K562 (cell line): ENCODE results near the gene C1RL. TPM values are rescaled to one million over a fixed set of nuclear protein-coding genes. Genes with fewer than 3 reads are reported as not detected.

Source experiments
- EZH2 ChIP-seq: IDR thresholded peaks from 2 replicates; pipeline ENCODE4 v1.6.1; 2012; ENCODE audit warnings: low read depth, mild to moderate bottlenecking, inconsistent platforms, low read length, borderline replicate concordance
- L3MBTL2 ChIP-seq: fragments of 450-650 bp; IDR thresholded peaks from 2 replicates; pipeline ENCODE4 v1.6.1; 2016; ENCODE audit warnings: mild to moderate bottlenecking, moderate library complexity
- MXI1 ChIP-seq: IDR thresholded peaks from 2 replicates; pipeline ENCODE4 v1.6.1; 2011; ENCODE audit warnings: low read depth, mild to moderate bottlenecking, improper control_type of control experiment, low read length
- polyA plus RNA-seq, 8 experiments: library from polyadenylated mRNA; depleted of rRNA in 4 of 8; stranded (reverse) in 5 of 8; unstranded in 3 of 8; fragments of >200 nt; fragmentation: Nextera tagmentation in 2 of 8; fragmentation: Illumina TruSeq in 1 of 8; extraction: Ambion mirVana in 2 of 8; extraction: Trizol in 1 of 8; gene quantifications; 2 replicates each; pipeline versions ENCODE4 v1.2.1 to v1.2.3, GENCODE V29; 2011 to 2014; ENCODE audit warnings: inconsistent platforms in 1 of 8, missing spikeins in 1 of 8
- total RNA-seq, 7 experiments: library from RNA; depleted of rRNA in 6 of 7; stranded (reverse); fragments of >200 nt in 6 of 7; fragmentation: Illumina TruSeq in 2 of 7; extraction: Trizol in 2 of 7; gene quantifications; 2 replicates each; pipeline versions ENCODE4 v1.2.1 to v1.2.3, GENCODE V29; 2011 to 2021; ENCODE audit warnings: low replicate concordance in 1 of 7
- TF ChIP-seq, protein P1 (sequence below): fragments of 450-650 bp; conservative IDR thresholded peaks from 2 replicates; pipeline ENCODE4 v1.6.1; 2016; ENCODE audit warnings: missing genetic modification characterization, low read depth, mild to moderate bottlenecking, missing compliant biosample characterization, moderate library complexity
- TF ChIP-seq, protein P2 (sequence below): fragments of 450-650 bp; IDR thresholded peaks from 2 replicates; pipeline ENCODE4 v1.6.1; 2016; ENCODE audit warnings: mild to moderate bottlenecking, moderate library complexity
- TF ChIP-seq, protein P3 (sequence below): fragments of 250-450 bp; sonication (Bioruptor Pico); IDR thresholded peaks from 2 replicates; pipeline ENCODE4 v1.4.0; 2020; ENCODE audit warnings: mild to moderate bottlenecking
- TF ChIP-seq, protein P4 (sequence below), 2 experiments: fragments of 250-450 bp in 1 of 2; fragments of 450-650 bp in 1 of 2; sonication (Bioruptor Pico) in 1 of 2; IDR thresholded peaks; 2 replicates each; pipeline versions ENCODE4 v1.6.1 to v1.8.0; 2016 to 2021; ENCODE audit warnings: mild to moderate bottlenecking in 2 of 2, moderate library complexity in 2 of 2, missing compliant biosample characterization in 1 of 2, missing genetic modification characterization in 1 of 2

C1RL gene
- total and polyA plus RNA-seq, 9 of the 15 experiments (the other 6 are each of a cell fraction or from before 2014, with no cell fraction given): 1.4 to 10.7 (median 8.0) TPM

DNA sequence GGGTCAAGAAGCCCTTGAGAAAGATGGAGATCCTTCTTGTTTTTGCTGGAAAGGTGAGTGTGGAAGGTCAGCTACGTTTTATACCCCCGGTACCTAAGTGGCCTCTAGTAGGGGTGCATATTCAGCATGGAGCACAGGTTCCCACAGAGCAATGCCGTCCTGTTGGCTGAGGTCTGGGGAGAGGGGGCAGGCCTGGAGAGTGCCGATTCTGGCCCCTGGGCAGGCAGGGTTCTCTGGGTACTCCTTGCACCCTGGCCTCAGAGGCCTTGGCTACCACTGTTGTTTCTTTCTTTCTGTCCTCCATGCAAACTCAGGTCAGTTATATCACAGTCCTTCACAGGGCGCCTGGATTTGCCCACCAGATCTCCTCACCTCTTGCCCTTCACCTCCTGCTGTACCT lies 11.2 kb upstream of the C1RL start (continued):
- TF ChIP-seq, protein P1, sequence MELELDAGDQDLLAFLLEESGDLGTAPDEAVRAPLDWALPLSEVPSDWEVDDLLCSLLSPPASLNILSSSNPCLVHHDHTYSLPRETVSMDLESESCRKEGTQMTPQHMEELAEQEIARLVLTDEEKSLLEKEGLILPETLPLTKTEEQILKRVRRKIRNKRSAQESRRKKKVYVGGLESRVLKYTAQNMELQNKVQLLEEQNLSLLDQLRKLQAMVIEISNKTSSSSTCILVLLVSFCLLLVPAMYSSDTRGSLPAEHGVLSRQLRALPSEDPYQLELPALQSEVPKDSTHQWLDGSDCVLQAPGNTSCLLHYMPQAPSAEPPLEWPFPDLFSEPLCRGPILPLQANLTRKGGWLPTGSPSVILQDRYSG (tag): no peak
- TF ChIP-seq, protein P2, sequence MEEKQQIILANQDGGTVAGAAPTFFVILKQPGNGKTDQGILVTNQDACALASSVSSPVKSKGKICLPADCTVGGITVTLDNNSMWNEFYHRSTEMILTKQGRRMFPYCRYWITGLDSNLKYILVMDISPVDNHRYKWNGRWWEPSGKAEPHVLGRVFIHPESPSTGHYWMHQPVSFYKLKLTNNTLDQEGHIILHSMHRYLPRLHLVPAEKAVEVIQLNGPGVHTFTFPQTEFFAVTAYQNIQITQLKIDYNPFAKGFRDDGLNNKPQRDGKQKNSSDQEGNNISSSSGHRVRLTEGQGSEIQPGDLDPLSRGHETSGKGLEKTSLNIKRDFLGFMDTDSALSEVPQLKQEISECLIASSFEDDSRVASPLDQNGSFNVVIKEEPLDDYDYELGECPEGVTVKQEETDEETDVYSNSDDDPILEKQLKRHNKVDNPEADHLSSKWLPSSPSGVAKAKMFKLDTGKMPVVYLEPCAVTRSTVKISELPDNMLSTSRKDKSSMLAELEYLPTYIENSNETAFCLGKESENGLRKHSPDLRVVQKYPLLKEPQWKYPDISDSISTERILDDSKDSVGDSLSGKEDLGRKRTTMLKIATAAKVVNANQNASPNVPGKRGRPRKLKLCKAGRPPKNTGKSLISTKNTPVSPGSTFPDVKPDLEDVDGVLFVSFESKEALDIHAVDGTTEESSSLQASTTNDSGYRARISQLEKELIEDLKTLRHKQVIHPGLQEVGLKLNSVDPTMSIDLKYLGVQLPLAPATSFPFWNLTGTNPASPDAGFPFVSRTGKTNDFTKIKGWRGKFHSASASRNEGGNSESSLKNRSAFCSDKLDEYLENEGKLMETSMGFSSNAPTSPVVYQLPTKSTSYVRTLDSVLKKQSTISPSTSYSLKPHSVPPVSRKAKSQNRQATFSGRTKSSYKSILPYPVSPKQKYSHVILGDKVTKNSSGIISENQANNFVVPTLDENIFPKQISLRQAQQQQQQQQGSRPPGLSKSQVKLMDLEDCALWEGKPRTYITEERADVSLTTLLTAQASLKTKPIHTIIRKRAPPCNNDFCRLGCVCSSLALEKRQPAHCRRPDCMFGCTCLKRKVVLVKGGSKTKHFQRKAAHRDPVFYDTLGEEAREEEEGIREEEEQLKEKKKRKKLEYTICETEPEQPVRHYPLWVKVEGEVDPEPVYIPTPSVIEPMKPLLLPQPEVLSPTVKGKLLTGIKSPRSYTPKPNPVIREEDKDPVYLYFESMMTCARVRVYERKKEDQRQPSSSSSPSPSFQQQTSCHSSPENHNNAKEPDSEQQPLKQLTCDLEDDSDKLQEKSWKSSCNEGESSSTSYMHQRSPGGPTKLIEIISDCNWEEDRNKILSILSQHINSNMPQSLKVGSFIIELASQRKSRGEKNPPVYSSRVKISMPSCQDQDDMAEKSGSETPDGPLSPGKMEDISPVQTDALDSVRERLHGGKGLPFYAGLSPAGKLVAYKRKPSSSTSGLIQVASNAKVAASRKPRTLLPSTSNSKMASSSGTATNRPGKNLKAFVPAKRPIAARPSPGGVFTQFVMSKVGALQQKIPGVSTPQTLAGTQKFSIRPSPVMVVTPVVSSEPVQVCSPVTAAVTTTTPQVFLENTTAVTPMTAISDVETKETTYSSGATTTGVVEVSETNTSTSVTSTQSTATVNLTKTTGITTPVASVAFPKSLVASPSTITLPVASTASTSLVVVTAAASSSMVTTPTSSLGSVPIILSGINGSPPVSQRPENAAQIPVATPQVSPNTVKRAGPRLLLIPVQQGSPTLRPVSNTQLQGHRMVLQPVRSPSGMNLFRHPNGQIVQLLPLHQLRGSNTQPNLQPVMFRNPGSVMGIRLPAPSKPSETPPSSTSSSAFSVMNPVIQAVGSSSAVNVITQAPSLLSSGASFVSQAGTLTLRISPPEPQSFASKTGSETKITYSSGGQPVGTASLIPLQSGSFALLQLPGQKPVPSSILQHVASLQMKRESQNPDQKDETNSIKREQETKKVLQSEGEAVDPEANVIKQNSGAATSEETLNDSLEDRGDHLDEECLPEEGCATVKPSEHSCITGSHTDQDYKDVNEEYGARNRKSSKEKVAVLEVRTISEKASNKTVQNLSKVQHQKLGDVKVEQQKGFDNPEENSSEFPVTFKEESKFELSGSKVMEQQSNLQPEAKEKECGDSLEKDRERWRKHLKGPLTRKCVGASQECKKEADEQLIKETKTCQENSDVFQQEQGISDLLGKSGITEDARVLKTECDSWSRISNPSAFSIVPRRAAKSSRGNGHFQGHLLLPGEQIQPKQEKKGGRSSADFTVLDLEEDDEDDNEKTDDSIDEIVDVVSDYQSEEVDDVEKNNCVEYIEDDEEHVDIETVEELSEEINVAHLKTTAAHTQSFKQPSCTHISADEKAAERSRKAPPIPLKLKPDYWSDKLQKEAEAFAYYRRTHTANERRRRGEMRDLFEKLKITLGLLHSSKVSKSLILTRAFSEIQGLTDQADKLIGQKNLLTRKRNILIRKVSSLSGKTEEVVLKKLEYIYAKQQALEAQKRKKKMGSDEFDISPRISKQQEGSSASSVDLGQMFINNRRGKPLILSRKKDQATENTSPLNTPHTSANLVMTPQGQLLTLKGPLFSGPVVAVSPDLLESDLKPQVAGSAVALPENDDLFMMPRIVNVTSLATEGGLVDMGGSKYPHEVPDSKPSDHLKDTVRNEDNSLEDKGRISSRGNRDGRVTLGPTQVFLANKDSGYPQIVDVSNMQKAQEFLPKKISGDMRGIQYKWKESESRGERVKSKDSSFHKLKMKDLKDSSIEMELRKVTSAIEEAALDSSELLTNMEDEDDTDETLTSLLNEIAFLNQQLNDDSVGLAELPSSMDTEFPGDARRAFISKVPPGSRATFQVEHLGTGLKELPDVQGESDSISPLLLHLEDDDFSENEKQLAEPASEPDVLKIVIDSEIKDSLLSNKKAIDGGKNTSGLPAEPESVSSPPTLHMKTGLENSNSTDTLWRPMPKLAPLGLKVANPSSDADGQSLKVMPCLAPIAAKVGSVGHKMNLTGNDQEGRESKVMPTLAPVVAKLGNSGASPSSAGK: no peak
- TF ChIP-seq EZH2 (no peak), L3MBTL2 (no peak), MXI1 (no peak)
- TF ChIP-seq, protein P3, sequence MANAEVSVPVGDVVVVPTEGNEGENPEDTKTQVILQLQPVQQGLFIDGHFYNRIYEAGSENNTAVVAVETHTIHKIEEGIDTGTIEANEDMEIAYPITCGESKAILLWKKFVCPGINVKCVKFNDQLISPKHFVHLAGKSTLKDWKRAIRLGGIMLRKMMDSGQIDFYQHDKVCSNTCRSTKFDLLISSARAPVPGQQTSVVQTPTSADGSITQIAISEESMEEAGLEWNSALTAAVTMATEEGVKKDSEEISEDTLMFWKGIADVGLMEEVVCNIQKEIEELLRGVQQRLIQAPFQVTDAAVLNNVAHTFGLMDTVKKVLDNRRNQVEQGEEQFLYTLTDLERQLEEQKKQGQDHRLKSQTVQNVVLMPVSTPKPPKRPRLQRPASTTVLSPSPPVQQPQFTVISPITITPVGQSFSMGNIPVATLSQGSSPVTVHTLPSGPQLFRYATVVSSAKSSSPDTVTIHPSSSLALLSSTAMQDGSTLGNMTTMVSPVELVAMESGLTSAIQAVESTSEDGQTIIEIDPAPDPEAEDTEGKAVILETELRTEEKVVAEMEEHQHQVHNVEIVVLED (CRISPR knock-in tag): no peak
- TF ChIP-seq, protein P4, sequence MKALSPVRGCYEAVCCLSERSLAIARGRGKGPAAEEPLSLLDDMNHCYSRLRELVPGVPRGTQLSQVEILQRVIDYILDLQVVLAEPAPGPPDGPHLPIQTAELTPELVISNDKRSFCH (CRISPR knock-in tag; IDR thresholded peaks at IDR 0.05): no peak
- TF ChIP-seq, protein P4 (tag; IDR thresholded peaks at IDR 0.05): no peak
